ENCODE data around the gene MRPL37.

- TF ChIP-seq, protein P1, sequence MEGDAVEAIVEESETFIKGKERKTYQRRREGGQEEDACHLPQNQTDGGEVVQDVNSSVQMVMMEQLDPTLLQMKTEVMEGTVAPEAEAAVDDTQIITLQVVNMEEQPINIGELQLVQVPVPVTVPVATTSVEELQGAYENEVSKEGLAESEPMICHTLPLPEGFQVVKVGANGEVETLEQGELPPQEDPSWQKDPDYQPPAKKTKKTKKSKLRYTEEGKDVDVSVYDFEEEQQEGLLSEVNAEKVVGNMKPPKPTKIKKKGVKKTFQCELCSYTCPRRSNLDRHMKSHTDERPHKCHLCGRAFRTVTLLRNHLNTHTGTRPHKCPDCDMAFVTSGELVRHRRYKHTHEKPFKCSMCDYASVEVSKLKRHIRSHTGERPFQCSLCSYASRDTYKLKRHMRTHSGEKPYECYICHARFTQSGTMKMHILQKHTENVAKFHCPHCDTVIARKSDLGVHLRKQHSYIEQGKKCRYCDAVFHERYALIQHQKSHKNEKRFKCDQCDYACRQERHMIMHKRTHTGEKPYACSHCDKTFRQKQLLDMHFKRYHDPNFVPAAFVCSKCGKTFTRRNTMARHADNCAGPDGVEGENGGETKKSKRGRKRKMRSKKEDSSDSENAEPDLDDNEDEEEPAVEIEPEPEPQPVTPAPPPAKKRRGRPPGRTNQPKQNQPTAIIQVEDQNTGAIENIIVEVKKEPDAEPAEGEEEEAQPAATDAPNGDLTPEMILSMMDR (conservative IDR thresholded peaks at IDR 0.05; ENCODE audit: low read length): no peak
- TF ChIP-seq EZH2phosphoT487 (IDR thresholded peaks at IDR 0.05; ENCODE audit: borderline replicate concordance): no peak
These were observed 27.9 kb downstream of the MRPL37 start for GRCh38 chr1:54227891-54228310.

Data from Loucy (cell line).